Right forelimb (tissue), 1 donor: ENCODE results near the gene ZAR1.
"Not testable (repeated sequence)": the region's sequence is repeated elsewhere in the genome, so short reads cannot be mapped to it uniquely, and the experiment has no call there.

Source experiments
- DNase-seq: peaks from one replicate; pipeline ENCODE4 v3.0.0-alpha.2; 2018

The ZAR1 gene

GRCh38 chr4:48490012-48490679 lies at the start of gene ZAR1:
Gene ZAR1 (plus strand): TSS chr4:48490252. CDS start chr4:48490292, 40 bp downstream.
- no peak for DNase-seq

GRCh38 chr4:48440914-48441313 lies 49.1 kb upstream of the ZAR1 start:
- not testable (repeated sequence) for DNase-seq

- DNase-seq = no peak
Observed at GRCh38 chr4:48445704-48446103, 44.3 kb upstream of the ZAR1 start.

GRCh38 chr4:48446642-48447041 lies 43.4 kb upstream of the ZAR1 start:
- DNase-seq = no peak

- no peak for DNase-seq
Observed at GRCh38 chr4:48449151-48449550, 40.9 kb upstream of the ZAR1 start.

- DNase-seq = no peak
Observed at GRCh38 chr4:48450740-48451139, 39.3 kb upstream of the ZAR1 start.

- DNase-seq = not testable (repeated sequence)
Observed at GRCh38 chr4:48451656-48452055, 38.4 kb upstream of the ZAR1 start.

- no peak for DNase-seq
Observed at GRCh38 chr4:48454591-48454990, 35.5 kb upstream of the ZAR1 start.

GRCh38 chr4:48461000-48461399 lies 29.1 kb upstream of the ZAR1 start:
- DNase-seq = no peak

- no peak for DNase-seq
Observed at GRCh38 chr4:48462363-48462762, 27.7 kb upstream of the ZAR1 start.

- DNase-seq = no peak
Observed at GRCh38 chr4:48467442-48467841, 22.6 kb upstream of the ZAR1 start.

- DNase-seq = no peak
Observed at GRCh38 chr4:48467891-48468290, 22.2 kb upstream of the ZAR1 start.

- no peak for DNase-seq
Observed at GRCh38 chr4:48470137-48470536, 19.9 kb upstream of the ZAR1 start.

GRCh38 chr4:48470570-48470969 lies 19.5 kb upstream of the ZAR1 start:
- no peak for DNase-seq

- DNase-seq = no peak
Observed at GRCh38 chr4:48472794-48473193, 17.3 kb upstream of the ZAR1 start.

GRCh38 chr4:48475770-48476169 lies 14.3 kb upstream of the ZAR1 start:
- no peak for DNase-seq

- DNase-seq = no peak
Observed at GRCh38 chr4:48478273-48478672, 11.8 kb upstream of the ZAR1 start.

- DNase-seq = no peak
Observed at GRCh38 chr4:48481581-48481980, 8.5 kb upstream of the ZAR1 start.

GRCh38 chr4:48483006-48483776 lies 6.9 kb upstream of the ZAR1 start, which contains the start of gene SLC10A4:
Gene SLC10A4 (plus strand): TSS chr4:48483343. CDS start chr4:48483562, 219 bp downstream.
- no peak for DNase-seq

GRCh38 chr4:48483777-48484493 lies 6.1 kb upstream of the ZAR1 start:
- DNase-seq = no peak

GRCh38 chr4:48484494-48485168 lies 5.4 kb upstream of the ZAR1 start:
- no peak for DNase-seq

- no peak for DNase-seq
Observed at GRCh38 chr4:48489683-48490011, 405 bp upstream of the ZAR1 start.
